ENCODE results near the gene PRG2. TPM values are rescaled to one million over a fixed set of nuclear protein-coding genes. Genes with fewer than 3 reads are reported as not detected.

Gene PRG2
- polyA plus RNA-seq, 2 of the 4 experiments (the other 2 are of a cell fraction): not detected

GRCh38 chr11:57370251-57370650, 20.2 kb downstream of the PRG2 start:
- Histone ChIP-seq H3K4me3 (no peak overlapping the region), H3K27ac (no peak overlapping the region; a peak in 1 of 6 replicates), H3K4me1 (no peaks in the 10 kb centered on the region), H3K9me3 (no peaks in the 10 kb centered on the region), H3K4me2 (no peak overlapping the region)
- TF ChIP-seq GATA3 (IDR thresholded peaks at IDR 0.05; ENCODE audit: borderline replicate concordance) (no peak), JUN (IDR thresholded peaks at IDR 0.05) (no peak), NFE2L2 (conservative IDR thresholded peaks at IDR 0.05; ENCODE audit: low read length) (no peak), RNF2 (IDR thresholded peaks at IDR 0.05; ENCODE audit: borderline replicate concordance, low read depth) (no peak), ATOH8 (CRISPR knock-in tag; IDR thresholded peaks at IDR 0.05; ENCODE audit: low read depth) (no peak), MAFK (IDR thresholded peaks at IDR 0.05; ENCODE audit: partially characterized antibody) (no peak), RARB (CRISPR knock-in tag; IDR thresholded peaks at IDR 0.05) (no peak)
- POLR2A ChIA-PET: no interaction called here
- no peak for ATAC-seq
- no peak for FAIRE-seq
- WGBS (ENCODE audit: missing lambda C conversion rate): 80% methylated on average over 7 of the region's 7 CpGs
- CTCF ChIA-PET: interaction anchor here (0.6 to 1.0 kb wide), 2 partner anchors 121 to 157 kb away, joined by 3 read pairs; no protein-coding TSS in a partner anchor
- DNase-seq (ENCODE audit: low read depth in 1 of 2, low spot score in 1 of 2): no peak

- H3K4me2 ChIP-seq: no peak overlapping the region
- no peaks in the 10 kb centered on the region for H3K9me3 ChIP-seq
- H3K4me3 ChIP-seq: no peak overlapping the region
- CTCF ChIA-PET: no interaction called here
- DNase-seq (ENCODE audit: low read depth in 1 of 2, low spot score in 1 of 2) (no peak), ATAC-seq (no peak), FAIRE-seq (no peak)
- POLR2A ChIA-PET: no interaction called here
- 0 out of 6 replicates have a peak overlapping the region, but pooled peaks of 1 of the 2 experiments have one; percentile 9 for H3K27ac ChIP-seq
- H3K4me1 ChIP-seq: no peaks in the 10 kb centered on the region
- 56% methylated on average over 4 of the region's 5 CpGs for WGBS (ENCODE audit: missing lambda C conversion rate)
- TF ChIP-seq HDAC2 (IDR thresholded peaks at IDR 0.05) (no peak), POLR2AphosphoS2 (conservative IDR thresholded peaks at IDR 0.05; ENCODE audit: low read length) (no peak), RAD21 (conservative IDR thresholded peaks at IDR 0.05 in 1 of 2, IDR thresholded peaks at IDR 0.05 in 1 of 2) (no peak), RCOR1 (IDR thresholded peaks at IDR 0.05; ENCODE audit: low read depth, low read length) (no peak), JUNB (IDR thresholded peaks at IDR 0.05) (no peak), MAFK (IDR thresholded peaks at IDR 0.05; ENCODE audit: partially characterized antibody) (no peak), MAX (IDR thresholded peaks at IDR 0.05) (no peak), FOXS1 (CRISPR knock-in tag; IDR thresholded peaks at IDR 0.05) (no peak), JUN (IDR thresholded peaks at IDR 0.05) (no peak), USF2 (IDR thresholded peaks at IDR 0.05) (no peak), CHD4 (IDR thresholded peaks at IDR 0.05; ENCODE audit: borderline replicate concordance) (no peak), REST (IDR thresholded peaks at IDR 0.05) (no peak), FOSL2 (IDR thresholded peaks at IDR 0.05) (no peak), FOSL2 (CRISPR knock-in tag; IDR thresholded peaks at IDR 0.05) (no peak), CEBPB (IDR thresholded peaks at IDR 0.05) (no peak), HEYL (CRISPR knock-in tag; IDR thresholded peaks at IDR 0.05) (no peak), ZC3H11A (IDR thresholded peaks at IDR 0.05) (no peak), HMGXB4 (CRISPR knock-in tag; IDR thresholded peaks at IDR 0.05; ENCODE audit: borderline replicate concordance) (no peak)
Measured at GRCh38 chr11:57368845-57369232, 21.6 kb downstream of the PRG2 start.

Data from A549 (cell line).